AG08395 (cell line): ENCODE data around the gene OR5J2.
"Not testable (repeated sequence)": the region's sequence is repeated elsewhere in the genome, so short reads cannot be mapped to it uniquely, and the experiment has no call there.

Experiments
- DNase-seq: peaks from one replicate; pipeline ENCODE4 v3.0.0; 2012; ENCODE audit warnings: mixed read lengths, low spot score

OR5J2 gene

GRCh38 chr11:56176318-56176717, at the start of gene OR5J2:
TSS of gene OR5J2 (plus strand) at chr11:56176618. CDS start at chr11:56176618, 0 bp downstream.
- no peak for DNase-seq

- DNase-seq: no peak
Measured at GRCh38 chr11:56140151-56140661, 36.2 kb upstream of the OR5J2 start, which contains the start of gene OR8J3. TSS of gene OR8J3 (minus strand) at chr11:56140201. CDS start at chr11:56137718, 2,483 bp downstream.

GRCh38 chr11:56143681-56144080, 32.7 kb upstream of the OR5J2 start:
- not testable (repeated sequence) for DNase-seq

GRCh38 chr11:56151376-56151775, 25.0 kb upstream of the OR5J2 start:
- DNase-seq: no peak

- no peak for DNase-seq
Measured at GRCh38 chr11:56152333-56152732, 24.1 kb upstream of the OR5J2 start.

- DNase-seq: no peak
Measured at GRCh38 chr11:56160217-56160616, 16.2 kb upstream of the OR5J2 start, which contains the start of gene OR8K5. TSS of gene OR8K5 (minus strand) at chr11:56160317. CDS start at chr11:56160317, 0 bp downstream.

GRCh38 chr11:56163804-56164203, 12.6 kb upstream of the OR5J2 start:
- no peak for DNase-seq

- no peak for DNase-seq
Measured at GRCh38 chr11:56172256-56172830, 4.1 kb upstream of the OR5J2 start.

- DNase-seq: no peak
Measured at GRCh38 chr11:56183459-56183858, 7.0 kb downstream of the OR5J2 start.

GRCh38 chr11:56188602-56189001, 12.2 kb downstream of the OR5J2 start:
- DNase-seq: no peak

- no peak for DNase-seq
Measured at GRCh38 chr11:56196705-56197104, 20.3 kb downstream of the OR5J2 start.

- DNase-seq: no peak
Measured at GRCh38 chr11:56197367-56197766, 20.9 kb downstream of the OR5J2 start.

- no peak for DNase-seq
Measured at GRCh38 chr11:56207790-56208189, 31.4 kb downstream of the OR5J2 start.

GRCh38 chr11:56214537-56214936, 38.1 kb downstream of the OR5J2 start:
- DNase-seq: no peak

- not testable (repeated sequence) for DNase-seq
Measured at GRCh38 chr11:56219735-56220134, 43.3 kb downstream of the OR5J2 start.
